Keratinocyte (primary cell): Measurements from ENCODE around the gene DRG1.

Experiments
- CTCF ChIP-seq, 3 experiments: IDR thresholded peaks in 1 of 3; conservative IDR thresholded peaks in 1 of 3; optimal IDR thresholded peaks in 1 of 3; 2 replicates in 2 of 3; 3 replicates in 1 of 3; pipeline versions ENCODE3 to v1.5.1; 2011; ENCODE audit warnings: low read length in 3 of 3, mild to moderate bottlenecking in 3 of 3, moderate library complexity in 2 of 3, control low read depth in 1 of 3, inconsistent platforms in 1 of 3; ENCODE audit not compliant: insufficient read depth in 2 of 3; ENCODE audit errors: extremely low read depth in 1 of 3
- EZH2 ChIP-seq: IDR thresholded peaks from one replicate; pipeline ENCODE4 v1.6.1; 2012; ENCODE audit warnings: inconsistent platforms, mild to moderate bottlenecking, low read length, moderate library complexity

DNA sequence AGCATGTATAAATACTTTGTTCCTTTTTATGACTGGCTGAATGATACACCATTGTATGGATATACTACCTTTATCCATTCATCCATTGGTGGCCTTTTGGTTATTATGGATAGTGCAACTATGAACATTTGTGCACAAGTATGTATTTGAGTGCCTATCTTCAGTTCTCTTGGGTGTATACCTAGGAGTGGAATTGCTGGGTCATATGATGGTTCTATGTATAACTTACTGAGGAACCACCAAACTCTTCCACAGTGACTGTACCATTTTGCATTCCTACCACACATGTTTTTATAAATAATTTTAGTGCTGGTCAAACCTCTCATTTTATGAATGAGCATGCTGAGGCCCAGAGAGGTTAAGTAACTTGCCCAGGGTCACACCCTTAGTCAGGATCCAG lies 49.4 kb upstream of the DRG1 start:
- no peak for TF ChIP-seq CTCF (optimal IDR thresholded peaks at IDR 0.05 in 1 of 3, IDR thresholded peaks at IDR 0.05 in 1 of 3, conservative IDR thresholded peaks at IDR 0.05 in 1 of 3; ENCODE audit: extremely low read depth in 1 of 3, insufficient read depth in 2 of 3, low read length in 3 of 3)
- TF ChIP-seq EZH2: no peak
